GM18867 (cell line): ENCODE data around the gene JPH3.

Experiments used
- ATAC-seq: cut with Tn5 transposase; IDR thresholded peaks from one replicate; pipeline ENCODE4 v1.9.1; 2021; ENCODE audit warnings: mild to moderate bottlenecking, moderate library complexity; ENCODE audit not compliant: unreplicated experiment

Gene JPH3

DNA sequence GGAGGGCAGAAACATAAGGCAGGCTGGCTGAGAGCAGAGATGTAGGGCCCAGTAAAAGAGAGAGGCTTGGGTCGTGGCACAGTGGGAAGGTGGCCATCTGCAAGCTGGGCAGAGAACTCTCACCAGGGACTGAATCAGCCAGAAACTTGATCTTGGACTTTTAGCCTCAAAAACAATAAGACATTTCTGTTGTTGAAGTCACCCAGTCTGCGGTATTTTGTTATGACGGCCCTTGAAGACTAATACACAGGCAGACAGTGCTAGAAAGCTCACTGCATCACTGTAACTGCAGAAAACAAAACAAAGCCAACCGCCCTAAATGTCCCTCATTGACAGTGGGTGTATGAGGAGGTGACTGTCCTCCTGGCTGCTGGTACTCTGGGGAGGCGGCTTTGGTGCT lies 3.9 kb upstream of the JPH3 start:
- no peak for ATAC-seq

DNA sequence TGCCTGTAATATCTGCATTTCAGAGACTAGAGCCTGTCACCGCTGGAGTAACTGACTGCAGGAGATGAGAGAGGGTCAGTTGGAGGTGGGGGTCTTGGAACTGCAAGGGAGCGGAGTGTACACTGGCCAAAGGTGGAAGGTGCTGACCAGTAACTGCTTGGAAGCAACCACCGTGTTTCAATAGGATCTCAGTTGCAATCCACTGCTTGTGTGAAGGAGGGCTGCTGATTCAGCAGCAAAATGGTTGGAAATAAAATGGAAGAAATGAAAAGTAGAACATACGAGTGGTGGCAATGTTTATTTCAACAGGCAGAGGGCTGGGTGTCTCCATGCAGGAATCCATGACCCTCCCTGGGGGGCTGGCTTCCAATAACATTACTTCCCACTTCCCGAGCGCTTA lies 2.1 kb upstream of the JPH3 start:
- ATAC-seq, result no peak

DNA sequence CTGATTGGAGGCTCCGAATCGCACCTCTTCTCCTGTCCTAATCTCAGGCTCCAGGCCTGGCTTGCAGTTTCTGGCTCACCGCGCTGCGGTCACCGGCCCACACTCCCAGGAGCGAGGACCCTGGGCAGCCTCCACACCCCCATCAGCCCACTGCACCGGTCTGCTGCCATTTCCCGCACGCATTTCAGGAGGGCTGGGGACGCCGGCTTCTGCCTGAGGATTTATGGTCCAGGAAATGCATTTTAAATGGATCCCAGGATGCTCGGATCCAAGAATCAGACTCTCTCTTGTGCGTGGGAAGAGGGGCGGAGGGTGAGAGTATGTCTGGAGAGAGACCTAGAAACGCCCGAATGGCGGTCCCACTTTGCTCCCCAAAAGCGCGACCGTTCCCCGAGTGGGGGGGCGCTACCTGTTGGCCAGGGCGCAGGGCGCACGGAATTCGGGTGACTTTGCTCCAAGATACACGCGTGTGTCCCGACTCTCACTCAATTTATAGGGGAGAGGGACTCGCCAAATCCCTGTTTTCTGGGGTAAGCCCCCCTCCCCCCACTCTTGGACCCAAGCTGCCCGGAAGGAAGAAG lies 817 bp upstream of the JPH3 start:
- no peak for ATAC-seq

DNA sequence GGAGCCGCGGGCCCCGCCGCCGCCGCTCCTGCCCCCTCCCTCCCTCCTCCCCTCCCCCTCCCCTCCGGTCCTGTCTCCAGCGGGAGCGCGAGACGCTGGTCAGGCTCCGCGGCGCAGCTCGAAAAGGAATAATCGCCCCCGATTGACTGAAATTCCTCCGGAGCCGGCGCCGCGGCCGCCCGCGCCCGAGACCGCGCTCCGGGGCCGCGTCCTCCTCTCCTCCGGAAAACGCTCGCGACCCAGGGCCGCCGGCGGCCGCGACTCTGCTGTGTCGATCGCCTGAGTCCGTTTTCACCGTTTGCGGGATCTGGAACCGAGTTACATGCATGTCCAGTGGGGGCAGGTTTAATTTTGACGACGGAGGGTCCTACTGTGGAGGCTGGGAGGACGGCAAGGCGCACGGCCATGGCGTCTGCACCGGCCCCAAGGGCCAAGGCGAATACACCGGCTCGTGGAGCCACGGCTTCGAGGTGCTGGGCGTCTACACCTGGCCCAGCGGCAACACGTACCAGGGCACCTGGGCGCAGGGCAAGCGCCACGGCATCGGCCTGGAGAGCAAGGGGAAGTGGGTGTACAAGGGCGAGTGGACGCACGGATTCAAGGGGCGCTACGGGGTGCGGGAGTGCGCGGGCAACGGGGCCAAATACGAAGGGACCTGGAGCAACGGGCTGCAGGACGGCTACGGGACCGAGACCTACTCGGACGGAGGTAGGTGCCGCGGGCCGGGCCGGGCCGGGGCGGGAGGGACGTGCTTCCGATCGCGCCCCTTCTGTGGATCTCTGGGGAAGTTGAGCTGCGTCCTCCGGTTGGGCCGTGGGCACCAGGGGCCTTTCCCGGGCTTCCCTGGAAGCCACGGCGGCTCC lies 744 bp downstream of the JPH3 start:
- ATAC-seq, result no peak

DNA sequence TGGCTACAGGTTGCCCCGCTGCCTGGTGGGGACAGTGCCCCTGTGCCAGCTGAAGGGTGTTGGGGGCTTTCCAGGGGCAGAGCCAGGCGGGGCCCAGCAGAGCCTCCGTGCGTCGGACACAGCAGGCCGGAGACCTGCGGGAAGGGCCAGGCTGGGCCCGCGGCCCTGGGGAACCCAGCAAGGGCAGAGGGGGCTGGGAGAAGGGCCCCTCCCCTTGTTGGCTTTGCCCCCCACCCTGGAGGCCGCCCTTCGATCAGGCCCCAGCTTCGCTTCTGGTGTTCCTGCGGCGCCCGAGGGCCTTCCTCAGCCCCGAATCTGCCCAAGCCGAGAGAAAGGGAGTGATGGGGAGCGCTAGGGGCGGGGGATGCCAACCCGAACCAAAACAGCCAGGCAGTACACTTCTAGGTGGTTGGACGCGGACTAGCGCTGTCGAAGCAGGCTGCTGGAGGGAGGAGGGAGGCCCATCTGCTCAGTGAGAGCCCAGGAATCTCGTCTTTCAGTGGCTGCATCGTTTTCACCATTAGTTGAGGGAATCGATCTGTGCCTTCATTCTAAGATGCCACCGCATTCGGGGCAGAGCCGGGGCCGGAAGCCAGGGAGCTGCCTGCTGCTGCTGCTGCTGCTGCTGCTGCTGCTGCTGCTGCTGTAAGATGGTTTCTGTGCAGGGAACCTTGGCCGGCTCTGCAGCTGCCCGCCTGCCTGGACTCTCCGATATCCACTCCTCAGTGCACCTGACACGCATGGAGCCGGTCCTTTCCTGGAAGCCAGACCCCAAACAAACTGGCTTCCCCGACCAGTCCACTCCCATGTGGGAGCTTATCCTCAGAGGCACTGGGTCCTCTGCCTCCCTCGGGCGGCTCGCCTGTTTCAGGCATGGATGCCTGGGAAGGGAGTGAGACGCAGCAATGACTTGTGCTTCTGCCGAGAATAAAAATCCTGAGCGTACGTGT lies 1.7 kb downstream of the JPH3 start:
- no peak for ATAC-seq

DNA sequence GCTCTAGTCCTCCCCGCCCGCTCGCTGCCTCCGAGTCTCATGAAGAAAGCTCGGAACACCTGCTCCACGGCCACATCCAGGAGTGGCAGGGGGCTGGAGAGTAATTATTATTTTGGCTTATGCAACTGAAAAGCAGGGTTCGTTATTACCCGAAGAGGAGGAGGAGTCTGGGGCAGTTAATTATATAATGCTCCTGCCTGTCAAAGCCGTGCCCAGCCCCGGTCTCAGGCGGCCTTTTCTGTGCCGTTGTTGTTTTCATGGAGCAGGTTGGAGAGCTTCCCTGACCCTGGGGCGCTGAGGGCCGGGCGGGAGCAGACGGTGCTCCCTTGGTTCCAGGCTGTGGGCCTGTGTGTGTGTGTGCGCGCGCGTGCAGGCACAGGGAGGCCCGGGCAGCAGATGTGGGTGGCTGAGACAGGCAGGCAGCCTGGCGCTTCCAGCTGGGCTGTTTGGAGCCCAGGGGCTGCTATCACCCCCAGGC lies 2.4 kb downstream of the JPH3 start:
- ATAC-seq, result no peak

DNA sequence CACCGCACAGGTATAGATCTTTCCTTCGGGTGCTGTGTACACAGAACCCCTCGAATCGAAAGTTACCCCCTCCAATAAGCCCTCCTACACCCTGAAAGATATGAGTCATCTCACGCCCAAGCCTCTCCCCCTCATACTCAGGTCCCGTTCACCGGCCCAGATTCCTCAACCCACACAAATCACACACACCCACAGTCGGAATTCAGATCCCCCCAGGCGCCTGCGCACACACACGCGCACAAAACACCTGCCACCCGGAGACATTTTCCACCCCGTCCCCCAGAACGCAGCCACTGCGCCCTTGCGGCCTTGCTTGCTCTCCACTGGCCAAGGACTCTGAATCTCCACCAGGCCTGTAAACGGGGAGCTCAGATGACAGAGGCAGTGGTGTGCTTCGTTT lies 4.9 kb downstream of the JPH3 start:
- ATAC-seq, result no peak

DNA sequence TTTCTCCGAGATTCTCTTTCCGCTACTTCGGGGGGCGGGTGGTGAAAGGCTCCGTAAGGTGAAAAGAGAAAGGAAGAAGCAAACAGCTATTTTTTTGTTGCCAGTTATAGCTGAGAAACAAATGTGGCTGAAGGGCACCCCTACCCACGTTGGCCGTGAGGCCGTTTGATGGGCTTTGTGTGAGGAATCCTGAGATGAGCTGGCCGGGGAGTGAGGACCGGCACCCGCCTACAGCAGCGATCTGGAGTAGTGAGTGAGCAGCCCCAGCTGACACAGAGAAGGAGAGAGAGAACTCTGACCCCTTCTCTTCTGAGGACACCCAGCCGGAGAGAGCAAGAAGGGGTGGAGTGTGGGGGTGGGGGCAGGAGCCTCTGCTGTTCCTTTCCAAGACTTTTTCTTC lies 5.6 kb downstream of the JPH3 start:
- no peak for ATAC-seq

DNA sequence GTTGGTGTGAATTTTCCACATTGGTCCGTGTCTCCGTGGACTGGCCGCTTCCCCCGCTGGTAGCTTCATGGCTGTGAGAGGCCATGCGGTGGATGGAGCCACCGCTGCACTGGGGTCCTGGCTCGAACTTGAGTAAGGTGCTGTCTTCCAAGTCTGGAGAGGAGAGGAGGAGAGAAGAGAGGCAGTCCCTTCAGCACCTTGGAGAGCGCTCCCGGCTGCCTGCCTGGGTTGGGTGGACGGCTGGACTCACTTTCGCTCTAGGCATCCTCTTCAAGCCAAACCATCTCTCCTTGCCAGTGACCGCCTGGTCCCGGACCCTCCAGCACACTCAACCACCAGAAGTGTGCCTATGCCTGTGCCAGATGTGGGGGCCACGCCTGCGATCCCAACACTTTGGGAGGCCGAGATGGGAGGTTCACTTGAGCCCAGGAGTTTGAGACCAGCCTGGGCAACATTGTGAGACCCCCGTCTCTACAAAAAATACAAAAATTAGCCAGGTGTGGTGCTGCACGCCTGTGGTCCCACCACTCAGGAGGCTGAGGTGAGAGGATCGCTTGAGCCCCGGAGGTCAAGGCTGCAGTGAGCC lies 6.2 kb downstream of the JPH3 start:
- no peak for ATAC-seq

DNA sequence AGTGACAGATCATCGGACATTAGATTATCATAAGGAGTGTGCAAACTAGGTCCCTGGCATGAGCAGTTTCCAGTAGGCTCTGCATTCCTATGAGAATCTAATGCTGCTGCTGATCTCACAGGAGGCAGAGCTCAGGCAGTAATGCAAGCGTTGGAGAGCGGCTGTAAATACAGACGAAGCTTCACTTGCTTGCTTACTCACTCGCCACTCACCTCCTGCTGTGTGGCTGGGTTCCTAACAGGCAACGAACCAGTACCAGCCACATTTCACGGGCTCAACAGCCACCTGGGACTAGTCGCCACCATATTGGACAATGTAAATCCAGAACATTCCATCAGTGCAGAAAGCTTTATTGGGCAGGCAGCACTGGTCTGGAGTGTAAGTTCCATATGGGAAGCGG lies 7.7 kb downstream of the JPH3 start:
- ATAC-seq, result no peak

DNA sequence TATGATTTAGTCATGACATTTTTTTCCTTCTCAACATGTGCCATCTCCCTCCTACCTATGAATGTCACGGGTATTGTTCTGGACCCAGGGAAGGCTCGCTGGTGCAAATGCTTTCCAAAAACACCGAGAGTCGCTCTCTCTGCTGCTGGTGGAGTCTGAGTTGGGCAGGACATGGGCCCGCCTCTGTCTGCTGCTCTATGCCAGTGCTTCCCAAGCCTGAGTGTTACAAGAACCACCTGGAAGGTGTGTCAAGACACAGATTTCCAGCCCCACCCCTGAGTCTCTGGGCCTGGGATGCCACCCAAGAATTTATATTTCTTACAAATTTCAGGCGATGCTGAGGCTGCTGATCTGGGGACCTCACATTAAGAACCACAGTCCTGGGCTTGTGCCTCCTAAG lies 9.1 kb downstream of the JPH3 start:
- no peak for ATAC-seq

DNA sequence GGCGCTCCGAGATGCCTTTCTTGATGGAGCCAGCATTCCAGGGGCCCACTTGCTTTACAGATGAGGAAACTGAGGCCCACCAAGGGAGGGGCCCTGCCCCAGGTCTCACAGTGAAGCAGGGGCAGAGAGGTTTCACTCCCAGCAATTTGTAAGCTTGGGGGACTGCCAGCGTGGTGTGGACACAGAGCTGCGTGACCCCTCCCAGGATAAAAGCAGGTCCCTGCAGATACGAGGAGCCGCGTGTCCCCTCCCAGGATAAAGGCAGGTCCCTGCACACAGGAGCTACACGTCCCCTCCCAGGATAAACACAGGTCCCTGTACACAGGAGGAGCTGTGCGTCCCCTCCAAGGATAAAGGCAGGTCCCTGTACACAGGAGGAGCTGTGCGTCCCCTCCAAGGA lies 11.7 kb downstream of the JPH3 start:
- ATAC-seq, result no peak

DNA sequence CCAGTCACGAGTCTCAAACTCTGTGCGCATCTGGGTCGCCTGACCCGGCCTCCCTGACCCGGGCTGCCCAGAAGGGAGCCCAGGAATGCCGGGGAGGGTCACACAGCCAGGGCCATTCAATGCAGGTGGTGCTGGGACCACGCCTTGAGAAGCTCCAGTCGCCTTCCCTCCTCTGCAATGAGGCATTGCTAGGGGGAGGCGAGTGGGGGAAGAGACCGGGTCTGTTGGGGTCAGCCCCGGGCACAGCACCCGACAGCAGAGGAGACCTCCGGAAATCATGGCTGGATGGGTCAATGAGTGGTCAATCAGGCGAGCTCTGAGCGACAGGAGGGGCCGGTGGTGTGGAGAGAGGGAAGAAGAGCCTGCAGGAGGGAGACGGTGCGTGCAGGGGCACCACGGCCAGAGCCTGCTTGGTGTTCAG lies 13.3 kb downstream of the JPH3 start:
- ATAC-seq, result no peak

DNA sequence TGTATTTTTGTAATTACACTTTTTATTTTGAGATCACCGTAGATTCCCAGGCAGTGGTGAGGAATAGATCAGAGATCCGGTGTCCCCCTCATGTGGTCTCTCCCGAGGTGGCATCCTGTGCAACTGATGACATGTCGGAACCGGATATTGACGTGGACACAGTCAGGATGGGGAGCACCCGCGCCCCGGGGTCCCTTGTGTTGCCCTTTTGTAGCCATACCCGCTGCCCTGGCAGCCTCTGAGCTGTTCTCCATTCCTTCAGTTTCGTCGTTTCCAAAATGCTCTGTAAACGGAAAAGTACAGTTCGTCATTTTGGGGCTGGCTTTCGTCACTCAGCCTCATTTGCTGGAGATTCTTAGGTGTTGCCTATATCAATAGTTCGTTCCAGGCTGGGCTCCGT lies 14.2 kb downstream of the JPH3 start:
- ATAC-seq, result no peak

DNA sequence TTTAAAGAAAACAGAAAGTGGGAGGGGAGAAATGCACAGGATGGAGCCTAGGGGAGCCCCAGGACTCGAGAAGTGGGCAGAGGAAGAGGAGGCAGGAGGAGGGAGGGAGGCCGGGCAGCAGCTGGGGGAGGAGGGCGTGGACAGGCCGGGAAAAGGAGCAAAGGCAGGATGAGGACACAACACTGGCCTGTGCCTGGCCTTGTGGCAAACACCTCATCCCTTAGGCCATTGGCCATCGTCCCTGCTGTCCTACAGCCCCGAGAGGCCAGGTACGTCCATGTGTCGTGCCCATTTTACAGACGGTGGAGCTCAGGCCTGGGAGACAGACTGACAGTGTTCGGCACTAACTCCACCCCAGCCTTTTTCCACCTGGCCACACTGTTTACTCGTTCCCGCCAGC lies 15.9 kb downstream of the JPH3 start:
- ATAC-seq, result no peak

DNA sequence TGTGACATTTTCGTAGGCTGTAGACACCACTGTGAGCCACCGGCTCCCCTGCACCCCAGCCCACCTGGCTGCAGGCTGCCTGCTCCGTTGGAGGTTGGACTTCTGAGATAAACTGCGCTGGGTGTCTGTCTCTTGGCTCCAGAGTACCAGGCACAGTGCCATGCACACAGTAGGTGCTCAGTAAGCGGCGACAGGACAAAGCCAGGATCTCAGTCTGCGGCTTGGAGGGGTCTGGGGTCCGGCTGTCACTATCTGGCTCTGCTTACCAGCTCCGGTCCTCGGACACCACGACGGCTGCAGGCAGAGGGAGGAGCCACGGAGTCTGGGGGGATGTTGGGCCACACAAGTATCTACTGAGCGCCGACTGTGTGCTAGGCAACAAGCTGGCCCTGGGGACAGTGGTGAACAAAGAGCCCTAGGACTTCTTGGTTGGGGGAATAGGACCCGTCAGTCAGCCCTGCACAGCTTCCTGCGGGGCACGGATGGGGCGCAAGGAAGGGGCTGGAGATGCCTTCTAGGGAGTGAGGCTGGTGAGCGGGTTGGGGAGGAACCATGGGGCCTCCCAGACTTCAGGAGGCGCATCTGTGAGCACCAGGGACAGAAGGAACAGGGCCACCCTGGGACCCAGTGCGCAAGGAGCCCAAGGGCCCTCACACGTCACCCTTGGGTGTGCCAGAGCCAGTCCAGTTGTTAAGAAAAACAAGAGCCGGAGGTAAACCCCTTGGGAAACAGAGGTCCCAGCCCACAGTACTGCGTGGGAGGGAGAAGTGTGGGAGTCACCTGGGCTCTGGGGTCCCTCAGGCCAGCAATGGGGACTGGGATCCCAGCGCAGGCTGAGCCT lies 17.3 kb downstream of the JPH3 start:
- no peak for ATAC-seq

DNA sequence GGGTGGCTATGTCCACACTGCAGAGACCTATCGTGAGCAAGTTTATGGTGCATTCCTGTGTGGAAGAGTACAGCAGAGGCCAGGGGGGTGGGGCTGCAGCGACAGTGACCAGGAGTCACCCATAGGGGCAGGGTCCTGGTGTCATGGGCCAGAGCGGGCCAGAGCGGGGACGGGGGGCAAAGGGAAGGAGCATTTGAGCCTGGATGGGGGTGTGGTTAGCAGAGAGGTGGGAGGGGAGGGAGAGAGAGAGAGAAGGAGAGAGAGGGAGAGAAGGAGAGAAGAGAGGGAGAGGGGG lies 17.8 kb downstream of the JPH3 start:
- no peak for ATAC-seq

DNA sequence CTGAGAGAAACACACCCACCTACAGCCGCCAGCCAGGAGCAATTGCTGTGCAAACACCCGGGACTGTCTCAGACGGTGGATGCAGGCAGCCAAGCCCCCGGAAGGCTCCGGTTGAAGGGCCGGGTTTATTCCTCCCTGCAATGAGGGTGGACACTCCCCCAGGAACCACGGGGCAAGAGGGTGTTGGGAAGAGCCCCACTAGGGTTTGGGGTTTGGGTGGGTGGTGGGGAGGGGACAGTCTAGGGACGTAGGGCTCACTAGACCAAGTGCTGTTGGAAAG lies 19.2 kb downstream of the JPH3 start:
- no peak for ATAC-seq

DNA sequence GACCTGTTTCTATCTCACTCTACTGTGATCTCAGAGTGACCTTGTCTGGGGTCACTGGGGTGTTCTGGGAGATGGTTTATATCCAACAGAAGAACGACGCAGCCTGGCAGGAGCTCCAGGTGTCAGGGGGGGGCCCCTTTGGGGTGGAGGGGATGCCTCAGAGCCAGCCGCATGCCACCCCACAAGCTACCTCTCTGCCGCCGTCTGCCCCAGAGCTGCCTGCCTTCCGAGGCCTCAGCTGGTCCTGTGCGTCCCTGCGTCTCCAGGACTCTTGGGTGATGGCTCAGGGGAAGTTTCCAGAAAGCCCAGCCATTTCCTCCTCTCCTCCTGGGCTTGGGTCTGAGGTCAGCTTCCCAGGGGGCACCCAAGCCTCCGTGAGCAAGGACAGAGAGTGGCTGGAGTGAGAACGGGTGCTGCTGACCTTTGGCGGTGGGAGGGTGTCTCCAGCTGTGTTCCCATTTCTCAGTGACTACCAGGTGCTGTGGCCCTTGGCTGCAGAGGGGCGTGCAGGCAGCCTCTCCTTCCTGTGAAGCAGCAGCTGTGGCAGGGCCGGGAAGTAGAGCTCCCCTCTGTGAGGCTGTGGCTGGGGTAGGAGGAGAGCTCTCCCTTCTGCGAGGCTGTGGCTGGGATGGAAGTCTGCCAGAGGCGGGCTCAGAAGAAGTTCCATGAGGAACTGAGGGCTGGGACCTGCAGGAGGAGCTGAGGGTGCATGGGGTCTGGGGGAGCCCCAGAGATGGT lies 19.8 kb downstream of the JPH3 start:
- no peak for ATAC-seq

DNA sequence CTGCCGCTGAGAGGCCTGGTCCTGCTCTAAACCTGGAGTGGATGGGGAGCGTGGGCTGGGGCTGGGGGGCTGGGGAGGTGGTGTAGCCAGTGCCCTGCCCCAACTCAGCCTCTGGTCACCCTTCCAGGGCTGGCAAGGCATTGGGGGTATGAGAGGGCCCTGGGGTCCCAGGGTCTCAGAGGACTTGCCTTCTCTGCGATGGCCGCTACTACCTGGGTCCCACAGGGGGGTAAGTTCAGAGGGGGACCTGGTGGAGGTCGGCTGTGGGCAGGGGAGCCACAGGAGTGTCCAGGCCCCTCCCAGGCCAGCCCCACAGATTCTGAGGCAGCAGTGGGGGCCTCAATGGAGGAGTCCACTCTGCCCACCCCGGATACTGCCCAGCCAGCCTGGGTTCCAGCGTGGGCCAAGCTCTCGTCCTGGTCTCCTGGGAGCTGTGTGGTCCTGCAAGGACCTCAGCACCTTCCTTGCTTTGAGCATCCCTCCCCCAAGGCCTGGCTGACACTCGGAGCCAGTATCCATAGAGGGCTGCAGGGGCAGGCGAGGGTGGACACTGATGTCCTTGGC lies 20.5 kb downstream of the JPH3 start:
- ATAC-seq, result no peak
